RPMI7951 (cell line): Measurements from ENCODE around the gene CYP3A7. TPM values are rescaled to one million over a fixed set of nuclear protein-coding genes. Genes with fewer than 3 reads are reported as not detected.
"Not testable (repeated sequence)": the region's sequence is repeated elsewhere in the genome, so short reads cannot be mapped to it uniquely, and the experiment has no call there.

Experiments
- DNase-seq: peaks from one replicate; pipeline ENCODE4 v3.0.0-alpha.2; 2012; ENCODE audit warnings: low read depth
- total RNA-seq: library from RNA; depleted of rRNA; stranded (reverse); fragments of >200 nt; shearing (Covaris generic); gene quantifications from 2 replicates; pipeline ENCODE4 v1.2.3, GENCODE V29; 2014

The CYP3A7 gene
- total RNA-seq, 1 experiment from 2014 or later, result not detected

- DNase-seq, result no peak
Measured at GRCh38 chr7:99709260-99709659, 25.7 kb downstream of the CYP3A7 start.

- DNase-seq, result no peak
Measured at GRCh38 chr7:99707096-99707495, 27.9 kb downstream of the CYP3A7 start.

GRCh38 chr7:99699946-99700345 is 35.0 kb downstream of the CYP3A7 start:
- no peak for DNase-seq

- DNase-seq, result peak; percentile 5
Measured at GRCh38 chr7:99698867-99699730, 35.9 kb downstream of the CYP3A7 start.

DNA sequence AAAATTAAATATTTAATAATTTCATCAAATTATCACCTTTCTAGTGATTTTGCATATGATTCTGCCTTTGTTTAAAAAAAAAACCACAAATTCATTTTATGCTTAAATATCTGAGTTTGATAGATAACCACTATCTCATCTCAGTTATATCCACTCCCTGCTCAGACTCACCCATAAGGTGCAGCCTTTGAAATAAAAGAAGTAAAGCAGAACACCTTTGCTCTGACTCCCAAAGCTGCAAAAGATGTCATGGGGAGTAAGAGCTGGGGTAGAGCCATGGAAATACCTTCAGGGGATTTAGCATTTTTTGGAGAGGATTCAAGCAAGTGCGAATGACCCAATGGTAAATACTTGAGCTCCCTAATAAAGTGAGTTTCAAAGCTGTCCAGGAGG is 40.1 kb downstream of the CYP3A7 start:
- DNase-seq, result no peak

DNA sequence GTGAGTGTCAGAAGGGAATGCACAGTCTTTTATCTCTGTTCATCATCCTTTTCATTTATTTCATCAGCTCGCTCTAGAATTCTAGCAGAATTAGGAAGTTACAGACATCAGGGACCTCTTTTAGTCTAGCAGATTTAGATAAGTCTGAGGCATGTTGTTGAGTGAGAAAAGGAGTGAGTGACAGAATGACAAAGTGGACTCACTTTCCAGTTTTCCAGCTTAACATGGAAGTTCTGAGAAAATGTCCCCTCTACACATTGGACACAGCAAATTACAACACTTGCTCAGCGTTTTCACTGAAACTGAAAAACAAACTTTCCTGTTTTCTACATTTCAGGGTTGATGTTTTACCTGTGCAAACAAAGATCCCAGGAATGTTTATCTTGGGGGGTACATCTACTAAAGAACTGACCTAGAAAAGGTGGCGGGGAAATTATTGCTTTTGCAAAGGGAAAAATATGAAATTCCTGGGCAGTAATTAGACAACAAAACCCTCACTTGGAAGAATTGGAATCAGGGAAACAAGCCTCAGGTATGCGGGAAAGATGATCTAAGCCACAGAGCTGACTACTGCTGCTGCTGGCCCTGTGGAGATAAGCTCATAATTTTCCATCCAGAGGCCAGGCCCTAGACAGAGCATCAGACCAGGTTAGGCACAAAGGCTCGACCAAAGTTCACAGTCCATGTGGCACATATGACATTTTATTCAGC is 40.6 kb downstream of the CYP3A7 start:
- no peak for DNase-seq

DNA sequence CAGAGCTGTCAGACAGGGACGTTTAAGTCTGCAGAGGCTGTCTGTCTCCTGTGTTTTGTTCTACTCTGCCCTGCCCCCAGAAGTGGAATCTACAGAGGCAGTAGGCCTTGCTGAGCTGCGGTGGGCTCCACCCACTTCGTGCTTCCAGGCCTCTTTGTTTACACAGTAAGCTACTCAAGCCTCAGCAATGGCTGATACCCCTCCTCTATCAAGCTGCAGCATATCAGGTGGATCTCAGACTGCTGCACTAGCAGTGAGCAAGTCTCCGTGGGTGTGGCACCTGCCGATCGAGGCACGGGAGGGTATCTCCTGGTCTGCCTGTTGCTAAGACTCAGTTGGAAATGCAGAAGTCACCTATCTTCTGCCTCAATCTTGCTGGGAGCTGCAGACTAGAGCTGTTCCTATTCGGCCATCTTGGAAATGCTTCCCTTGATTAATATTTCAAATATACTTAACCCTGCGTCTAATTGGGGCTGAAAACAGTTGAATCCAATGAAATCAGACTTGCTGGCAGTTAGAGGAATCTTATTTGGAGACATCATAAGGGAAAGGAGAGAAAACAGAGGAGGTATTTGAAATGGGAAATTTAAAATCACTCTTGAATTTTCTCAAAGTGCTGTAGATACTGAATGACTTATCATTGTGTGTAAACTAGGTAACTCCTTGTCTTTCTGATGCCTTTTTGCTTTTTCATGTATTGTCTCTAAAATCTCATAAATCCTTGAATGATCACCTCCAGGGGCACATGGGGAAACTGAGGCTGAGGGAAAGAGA is 41.4 kb downstream of the CYP3A7 start:
- no peak for DNase-seq

GRCh38 chr7:99693100-99693426 is 41.9 kb downstream of the CYP3A7 start:
- no peak for DNase-seq

DNA sequence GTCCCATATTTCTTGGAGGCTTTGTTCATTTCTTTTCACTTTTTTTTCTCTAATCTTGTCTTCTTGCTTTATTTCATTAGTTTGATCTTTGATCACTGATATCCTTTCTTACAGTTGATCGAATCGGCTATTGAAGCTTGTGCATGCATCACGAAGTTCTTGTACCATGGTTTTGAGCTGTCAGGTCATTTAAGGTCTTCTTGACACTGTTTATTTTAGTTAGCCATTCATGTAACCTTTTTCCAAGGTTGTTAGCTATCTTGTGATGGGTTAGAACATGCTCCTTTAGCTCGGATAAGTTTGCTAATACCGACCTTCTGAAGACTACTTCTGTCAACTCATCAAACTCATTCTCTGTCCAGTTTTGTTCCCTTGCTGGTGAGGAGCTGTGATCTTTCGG is 42.4 kb downstream of the CYP3A7 start:
- not testable (repeated sequence) for DNase-seq

- DNase-seq, result not testable (repeated sequence)
Measured at GRCh38 chr7:99691658-99692057, 43.3 kb downstream of the CYP3A7 start.

- DNase-seq, result not testable (repeated sequence)
Measured at GRCh38 chr7:99690918-99691317, 44.1 kb downstream of the CYP3A7 start.

DNA sequence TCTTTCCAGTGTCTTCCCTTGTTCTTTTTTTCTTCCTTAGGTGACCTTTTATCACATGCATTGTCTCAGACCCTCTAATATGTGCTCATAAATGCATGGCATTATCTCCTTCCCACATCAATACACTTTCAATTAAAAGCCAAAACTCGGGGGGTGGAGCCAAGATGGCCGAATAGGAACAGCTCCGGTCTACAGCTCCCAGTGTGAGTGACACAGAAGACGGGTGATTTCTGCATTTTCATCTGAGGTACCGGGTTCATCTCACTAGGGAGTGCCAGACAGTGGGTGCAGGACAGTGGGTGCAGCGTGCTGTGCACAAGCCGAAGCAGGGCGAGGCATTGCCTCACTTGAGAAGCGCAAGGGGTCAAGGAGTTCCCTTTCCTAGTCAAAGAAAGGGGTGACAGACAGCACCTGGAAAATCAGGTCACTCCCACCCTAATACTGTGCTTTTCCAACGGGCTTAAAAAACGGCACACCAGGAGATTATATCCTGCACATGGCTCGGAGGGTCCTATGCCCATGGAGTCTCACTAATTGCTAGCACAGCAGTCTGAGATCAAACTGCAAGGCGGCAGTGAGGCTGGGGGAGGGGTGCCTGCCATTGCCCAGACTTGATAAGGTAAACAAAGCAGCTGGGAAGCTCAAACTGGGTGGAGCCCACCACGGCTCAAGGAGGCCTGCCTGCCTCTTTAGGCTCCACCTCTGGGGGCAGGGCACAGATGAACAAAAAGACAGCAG is 49.0 kb downstream of the CYP3A7 start:
- DNase-seq, result not testable (repeated sequence)

DNA sequence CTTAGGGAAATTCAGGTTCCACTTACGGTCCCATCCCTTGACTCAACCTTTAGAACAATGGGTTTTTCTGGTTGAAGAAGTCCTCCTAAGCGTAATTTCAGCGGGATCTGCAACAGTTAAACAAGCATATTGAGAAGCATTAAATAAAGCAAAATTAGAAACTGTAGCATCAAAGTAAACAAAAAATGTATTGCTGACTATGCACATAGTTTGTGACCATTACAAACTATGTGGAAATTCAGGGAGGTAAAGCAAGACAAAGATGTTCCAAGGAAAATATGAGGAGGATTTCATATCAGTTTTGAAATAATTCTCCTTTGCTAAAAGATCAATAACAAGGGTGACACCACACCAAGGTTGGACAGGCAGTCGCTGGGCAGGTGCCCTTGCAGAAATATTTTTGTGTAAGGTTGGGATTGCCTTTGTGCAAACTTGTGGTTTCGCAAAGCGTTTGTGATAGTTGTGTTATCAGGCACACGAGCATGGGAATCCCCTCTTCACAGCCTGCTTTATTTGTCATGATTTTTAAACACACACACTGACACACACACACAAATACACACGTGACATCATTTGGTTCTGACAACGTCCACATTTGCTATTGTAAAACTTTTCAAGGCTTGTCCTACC is 49.8 kb downstream of the CYP3A7 start:
- no peak for DNase-seq

GRCh38 chr7:99679400-99680191 is 55.4 kb downstream of the CYP3A7 start, which contains the start of gene CYP3A5:
CYP3A5 (minus strand) TSS chr7:99679996; CDS start chr7:99679896, 100 bp downstream.
- DNase-seq, result peak; percentile 40

- DNase-seq, result peak; percentile 64
Measured at GRCh38 chr7:99679032-99679399, 56.0 kb downstream of the CYP3A7 start.

DNA sequence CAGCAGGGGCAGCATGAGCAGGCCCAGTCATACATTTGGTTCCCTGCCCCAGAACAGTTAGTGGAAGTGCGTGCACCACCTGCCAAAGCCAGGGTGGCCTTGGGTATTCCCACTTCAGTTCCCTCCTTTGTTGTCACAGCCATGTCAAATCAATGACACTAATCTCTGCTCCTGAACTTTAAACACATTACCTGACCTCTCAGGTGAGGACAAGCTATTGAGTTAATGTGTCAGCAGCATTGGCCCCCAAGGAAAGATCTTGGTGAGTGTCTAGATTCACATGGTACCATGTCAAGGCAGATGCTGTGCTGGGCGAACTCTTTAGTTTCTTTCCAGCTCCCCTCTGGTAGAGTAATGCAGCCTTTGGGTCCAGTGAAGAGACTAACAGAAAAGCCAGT is 57.3 kb downstream of the CYP3A7 start:
- DNase-seq, result no peak

GRCh38 chr7:99677013-99677647 is 57.9 kb downstream of the CYP3A7 start:
- no peak for DNase-seq

DNA sequence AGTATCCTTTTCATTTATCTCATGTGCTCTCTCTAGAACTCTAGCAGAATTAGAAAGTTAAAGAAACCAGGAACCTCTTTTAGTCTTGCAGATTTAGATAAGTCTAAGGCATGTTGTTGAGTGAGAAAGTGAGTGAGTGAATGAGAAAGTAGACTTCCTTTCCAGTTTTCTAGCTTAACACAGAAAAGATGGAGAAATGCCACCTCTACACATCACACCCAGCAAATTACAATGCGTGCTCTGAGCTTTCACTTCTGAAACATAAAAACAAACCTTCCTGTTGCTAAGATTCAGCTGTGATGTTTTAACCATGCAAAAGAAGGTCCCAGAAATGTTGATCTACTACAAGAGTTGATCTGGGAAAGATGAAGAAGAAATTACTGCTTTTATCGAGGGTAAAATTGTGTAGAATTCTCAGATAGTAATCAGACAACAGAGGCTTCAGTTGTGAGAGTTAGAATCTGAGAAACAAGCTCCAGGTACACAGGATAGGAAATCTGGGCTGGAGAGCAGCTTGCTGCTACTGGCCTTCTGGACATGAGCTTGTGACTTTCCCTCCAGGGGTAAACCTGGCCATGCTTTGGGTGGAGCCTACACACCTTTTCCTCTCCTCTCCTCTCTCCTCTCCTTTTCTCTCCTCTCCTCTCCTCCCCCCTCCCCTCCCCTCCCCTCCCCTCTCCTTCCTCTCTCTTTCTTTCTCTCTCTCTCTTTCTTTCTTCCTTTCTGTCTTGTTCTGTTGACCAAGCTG is 59.8 kb downstream of the CYP3A7 start:
- DNase-seq, result no peak

- DNase-seq, result no peak
Measured at GRCh38 chr7:99672573-99672972, 62.4 kb downstream of the CYP3A7 start.
